GM12874 (cell line): ENCODE measurements around the gene BECN2.

Experiments
- CTCF ChIP-seq: IDR thresholded peaks from 2 replicates; pipeline ENCODE4 v1.5.1; 2011; ENCODE audit warnings: low read depth, mild to moderate bottlenecking, control low read depth, low read length, moderate library complexity; ENCODE audit not compliant: insufficient read depth

Gene BECN2

GRCh38 chr1:241932845-241933244 lies 24.7 kb upstream of the BECN2 start:
- no peak for TF ChIP-seq CTCF

- no peak for TF ChIP-seq CTCF
Measured at GRCh38 chr1:241934201-241934848, 23.2 kb upstream of the BECN2 start.

GRCh38 chr1:241934866-241935265 lies 22.7 kb upstream of the BECN2 start:
- TF ChIP-seq CTCF: no peak

- no peak for TF ChIP-seq CTCF
Measured at GRCh38 chr1:241939798-241940197, 17.8 kb upstream of the BECN2 start.

GRCh38 chr1:241942738-241943137 lies 14.8 kb upstream of the BECN2 start:
- TF ChIP-seq CTCF: no peak

GRCh38 chr1:241944300-241944699 lies 13.3 kb upstream of the BECN2 start:
- no peak for TF ChIP-seq CTCF

- TF ChIP-seq CTCF: no peak
Measured at GRCh38 chr1:241947354-241947753, 10.2 kb upstream of the BECN2 start.
